Smooth muscle cell of the pulmonary artery (primary cell): Measurements from ENCODE around the gene DNAJC24. TPM values are rescaled to one million over a fixed set of nuclear protein-coding genes. Genes with fewer than 3 reads are reported as not detected.

Experiments
- total RNA-seq: library from RNA; depleted of rRNA; stranded (reverse); fragments of >200 nt; gene quantifications from 2 replicates; pipeline ENCODE4 v1.2.3, GENCODE V29; 2014

The DNAJC24 gene, protein sequence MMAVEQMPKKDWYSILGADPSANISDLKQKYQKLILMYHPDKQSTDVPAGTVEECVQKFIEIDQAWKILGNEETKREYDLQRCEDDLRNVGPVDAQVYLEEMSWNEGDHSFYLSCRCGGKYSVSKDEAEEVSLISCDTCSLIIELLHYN
- 21.3 and 23.0 TPM in 2 replicates for total RNA-seq

DNA sequence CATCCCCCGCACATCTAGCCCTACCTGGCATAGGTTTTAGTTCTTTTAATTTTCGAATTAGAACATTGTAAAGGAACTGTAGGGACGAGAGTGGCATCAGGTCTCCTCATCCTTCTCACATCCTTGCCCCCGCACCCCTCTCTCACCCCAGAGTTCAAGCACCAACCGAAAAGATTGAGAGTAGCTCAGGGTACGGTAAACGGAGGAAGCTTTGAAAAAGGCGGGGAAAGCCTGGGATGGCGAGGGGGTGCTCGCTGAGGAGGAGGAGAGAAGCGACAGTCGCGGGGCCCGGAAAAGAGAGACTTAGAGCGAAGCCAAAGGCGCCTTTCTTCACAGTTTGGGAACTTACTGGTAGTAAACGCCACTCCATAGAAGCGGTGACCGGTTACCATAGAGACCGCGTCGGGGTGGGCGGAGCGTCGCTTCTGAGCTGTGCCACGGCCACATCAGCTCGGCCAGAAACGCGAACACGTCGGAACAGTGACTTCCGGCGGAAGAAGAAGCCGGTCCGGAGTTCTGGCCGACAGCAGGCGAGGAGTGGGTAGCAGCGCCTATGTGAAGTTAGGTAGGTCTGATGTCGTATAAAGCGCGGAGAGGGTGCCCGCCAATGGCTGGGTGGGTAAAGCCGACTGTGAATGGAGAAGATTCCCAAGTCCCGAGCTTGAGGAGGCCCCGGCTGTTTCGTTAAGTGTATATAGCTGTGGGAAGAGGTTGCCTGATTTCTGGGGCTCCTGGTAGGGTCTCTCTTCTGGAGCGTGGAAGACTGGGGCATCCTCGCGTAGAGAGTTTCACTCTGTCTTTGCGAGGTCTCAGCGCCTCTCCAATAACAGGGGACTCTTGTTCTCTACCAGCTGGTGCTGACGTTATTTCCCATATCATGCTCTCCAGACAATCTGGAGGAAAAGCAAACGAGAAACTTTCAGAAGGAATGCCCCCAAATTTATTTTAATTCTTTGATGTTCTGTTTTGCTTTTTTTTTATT, at the start of gene DNAJC24, which contains the start of gene DCDC1:
Gene DNAJC24 (plus strand): TSS at position 513 of the 982 bp plus-strand sequence. CDS start 889 bp downstream, outside the sequence.
Gene DCDC1 (minus strand): TSS at position 392 of the 982 bp plus-strand sequence. CDS start 41,459 bp downstream, outside the sequence.

Other genes starting within 250 kb of the DNAJC24 start
- gene DCDC1, start 121 bp upstream of the DNAJC24 start, total RNA-seq: 0.07 and 0.26 TPM in 2 replicates
- gene IMMP1L, start 139.8 kb downstream of the DNAJC24 start, total RNA-seq: 5.0 and 5.7 TPM in 2 replicates
- gene ELP4, start 139.9 kb downstream of the DNAJC24 start, total RNA-seq: 11.4 and 14.3 TPM in 2 replicates